Kidney glomerular epithelial cell (primary cell): ENCODE measurements around the gene TNFSF15.
A peak's percentile ranks its signal among the peaks of the same experiment; 100 is the strongest.

Source experiments
- DNase-seq: peaks from one replicate; lab custom pipeline; 2025; lab: John Stamatoyannopoulos, UW

The TNFSF15 gene

DNA sequence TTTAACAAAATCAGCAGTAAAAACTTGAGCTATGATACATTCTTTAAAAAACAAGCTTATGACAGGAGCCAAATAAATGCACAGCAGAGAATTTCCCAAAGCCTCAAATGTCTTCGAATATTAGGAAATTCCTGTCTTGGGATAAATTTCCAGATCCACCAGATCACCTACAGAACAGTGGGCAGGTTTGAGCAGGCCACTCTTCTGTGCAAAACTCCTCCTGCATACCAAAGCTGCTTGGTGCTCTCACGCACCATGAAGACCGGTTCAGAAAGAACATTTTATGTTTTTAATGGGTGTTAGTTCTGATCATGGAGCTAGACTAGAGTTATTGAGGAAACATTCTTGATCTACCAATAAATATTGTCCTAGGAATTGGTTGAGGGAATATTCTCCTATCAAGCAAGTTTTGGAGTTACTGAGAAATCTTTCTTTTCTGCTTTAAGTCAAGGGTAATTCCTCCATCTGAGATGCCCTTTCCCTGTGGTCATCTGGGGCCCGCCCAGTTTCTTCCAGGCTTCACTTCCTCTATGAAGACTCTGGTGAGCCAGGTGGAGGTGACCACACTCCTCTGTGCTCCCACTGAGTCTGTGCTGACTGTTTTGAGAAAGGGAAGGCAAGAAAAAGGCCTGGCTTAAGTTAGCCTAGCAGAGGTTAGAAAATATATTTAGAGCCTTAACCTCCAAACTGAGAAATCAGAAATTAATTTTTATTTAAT lies 17.9 kb downstream of the TNFSF15 start:
- no peak for DNase-seq

DNA sequence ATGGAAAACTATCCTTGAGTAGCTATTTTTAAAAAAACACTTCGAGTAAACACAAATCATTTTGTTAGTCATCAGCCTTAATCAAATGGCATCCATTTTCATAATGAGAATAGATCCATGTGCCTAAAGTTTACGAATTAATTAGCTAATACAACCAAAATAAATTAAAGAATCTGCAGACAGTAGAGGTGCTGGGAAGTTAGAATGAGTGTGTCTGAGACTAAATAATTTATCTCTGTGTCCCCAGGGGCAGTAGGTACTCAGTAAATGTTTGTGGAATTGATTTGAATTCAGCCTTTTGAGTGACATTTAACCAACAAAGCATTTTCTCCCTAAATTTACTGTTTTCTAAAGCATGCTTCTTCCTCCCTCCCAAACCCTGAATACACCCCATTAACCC lies 18.6 kb downstream of the TNFSF15 start:
- no peak for DNase-seq

DNA sequence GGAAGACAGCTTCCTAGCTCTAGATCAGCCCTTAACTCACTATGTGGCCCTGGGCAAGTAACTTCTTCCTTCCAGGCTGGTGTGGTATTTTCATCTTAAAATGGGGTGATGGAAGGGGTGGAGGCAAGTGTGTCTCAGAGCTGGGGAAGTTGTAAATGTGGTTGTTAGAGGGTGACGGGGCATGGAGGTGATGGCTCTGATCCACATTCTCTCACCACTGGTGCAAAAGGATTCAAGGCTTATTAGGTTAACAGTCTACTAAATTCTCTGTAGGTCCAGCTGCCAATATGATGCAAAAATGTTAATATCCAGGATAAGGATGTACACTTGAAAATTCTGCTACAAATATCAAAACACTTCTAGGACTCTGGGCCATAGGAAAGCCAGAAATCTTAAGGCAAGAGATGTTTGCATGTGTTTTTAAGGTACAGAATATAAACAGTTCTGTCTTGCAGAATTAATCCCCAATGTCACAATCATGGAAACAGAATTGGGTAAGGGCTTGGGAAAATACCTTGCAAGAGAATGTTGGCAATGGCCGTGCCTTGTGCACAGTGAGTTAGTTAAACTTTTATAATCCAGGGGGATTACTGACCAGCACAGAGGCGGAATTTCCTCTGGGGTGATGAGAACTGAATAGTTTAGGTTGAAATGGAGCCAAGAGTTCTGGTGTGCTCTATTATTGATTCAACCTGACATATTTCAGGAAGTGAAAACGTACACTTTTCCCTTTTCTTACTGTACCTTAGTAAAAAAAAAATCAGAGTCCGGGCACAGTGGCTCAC lies 19.8 kb downstream of the TNFSF15 start:
- DNase-seq: no peak

DNA sequence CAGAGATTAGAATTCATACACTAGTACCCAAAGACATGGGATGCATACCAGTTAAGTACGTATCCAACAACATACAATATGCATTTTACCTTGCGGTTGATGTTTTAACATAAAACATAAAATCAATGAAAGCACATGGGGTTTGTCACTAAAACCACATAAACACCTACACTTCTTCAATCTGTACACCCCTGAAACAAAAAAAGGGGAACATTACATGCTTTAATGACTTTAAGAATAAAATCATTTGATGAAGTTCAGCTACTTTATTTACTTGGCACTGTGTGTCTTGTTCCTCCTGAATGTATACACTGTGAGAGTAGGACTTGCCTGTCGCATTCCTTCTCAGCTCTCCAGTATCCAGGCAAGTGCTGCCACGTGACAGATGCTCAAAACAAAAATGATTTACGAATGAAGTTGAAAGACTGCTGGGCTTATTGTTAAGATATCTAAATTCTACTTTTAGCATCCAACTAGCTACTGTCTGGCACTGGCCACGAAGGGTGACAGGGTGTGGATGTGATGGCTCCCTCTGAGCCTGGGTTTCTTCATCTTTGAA lies 21.0 kb downstream of the TNFSF15 start:
- DNase-seq: no peak

DNA sequence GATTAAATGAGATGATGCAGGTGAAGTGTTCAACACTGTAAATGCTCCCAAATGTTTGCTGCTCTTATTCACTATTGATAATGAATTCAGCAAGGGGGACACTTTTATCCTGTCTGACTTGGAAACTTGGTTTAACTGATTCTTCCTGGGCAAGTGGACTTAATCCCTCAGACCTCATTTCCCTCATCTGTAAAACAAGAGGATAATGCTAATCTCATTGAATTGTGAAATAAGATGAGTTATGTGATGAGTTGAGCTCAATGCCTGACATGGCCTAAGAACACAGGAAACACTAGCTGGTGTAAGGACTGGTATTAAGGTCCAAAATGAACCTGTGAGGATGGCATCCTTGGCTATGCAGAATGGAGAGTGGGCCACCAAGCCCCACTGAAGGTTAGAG lies 23.3 kb downstream of the TNFSF15 start:
- DNase-seq: no peak

DNA sequence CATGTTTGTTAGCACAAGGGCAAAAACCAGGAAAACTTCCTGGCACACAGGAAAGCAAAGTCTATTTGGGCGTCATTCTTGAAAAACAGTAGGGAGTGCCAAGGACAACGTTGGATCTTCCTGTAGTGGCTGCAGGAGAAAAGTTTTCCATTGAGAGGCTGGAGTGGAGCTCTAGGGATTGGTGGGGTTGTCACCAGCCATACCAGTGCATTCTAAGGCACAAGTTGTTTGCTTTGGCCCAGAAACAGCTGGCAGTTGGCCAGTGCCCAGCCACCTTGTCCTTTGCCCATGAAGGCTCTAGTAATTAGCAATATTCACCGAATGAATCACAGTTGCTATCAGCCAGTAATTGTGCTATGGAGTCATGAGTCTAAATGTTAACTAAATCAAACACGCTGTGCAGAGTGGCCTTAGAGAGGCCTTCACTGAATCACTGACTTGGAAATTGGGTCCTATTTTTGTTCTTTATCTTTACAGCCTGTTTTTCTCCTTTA lies 26.4 kb downstream of the TNFSF15 start:
- DNase-seq: peak; percentile 98

DNA sequence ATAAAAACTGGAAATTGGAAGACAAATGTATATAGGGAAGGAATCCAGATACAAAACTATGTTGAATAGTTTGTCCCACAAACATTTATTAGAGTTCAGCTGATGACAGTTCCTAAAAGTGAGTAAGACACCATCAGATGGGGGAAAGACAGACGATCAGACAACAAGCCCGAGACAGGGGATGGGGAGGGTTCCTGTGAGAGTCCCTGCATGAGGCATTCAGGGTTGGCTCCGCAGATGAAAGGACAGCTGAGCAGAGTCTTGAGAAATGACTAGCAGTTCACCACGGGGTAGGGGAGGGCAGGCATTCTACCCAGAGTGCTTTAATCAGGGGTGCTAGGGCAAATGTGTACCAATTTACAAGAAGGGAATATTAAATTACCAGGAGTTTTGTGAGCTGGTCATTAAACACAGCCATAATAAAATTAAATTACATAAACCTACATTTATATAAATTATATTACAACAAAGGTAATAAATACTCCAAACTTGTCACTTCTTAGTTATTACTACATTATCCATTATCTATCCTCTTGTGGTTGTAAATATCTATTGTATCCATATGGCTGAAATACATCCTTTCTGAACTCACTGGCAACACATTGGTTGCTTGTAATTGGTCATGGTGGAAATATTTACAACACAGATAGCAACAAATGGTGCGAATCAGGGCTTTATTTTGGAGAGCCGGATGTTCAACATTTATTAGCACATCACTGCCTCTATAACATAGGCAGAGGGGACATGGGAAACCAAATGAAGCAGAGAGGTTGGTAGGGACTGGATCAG lies 27.8 kb downstream of the TNFSF15 start:
- DNase-seq: no peak

DNA sequence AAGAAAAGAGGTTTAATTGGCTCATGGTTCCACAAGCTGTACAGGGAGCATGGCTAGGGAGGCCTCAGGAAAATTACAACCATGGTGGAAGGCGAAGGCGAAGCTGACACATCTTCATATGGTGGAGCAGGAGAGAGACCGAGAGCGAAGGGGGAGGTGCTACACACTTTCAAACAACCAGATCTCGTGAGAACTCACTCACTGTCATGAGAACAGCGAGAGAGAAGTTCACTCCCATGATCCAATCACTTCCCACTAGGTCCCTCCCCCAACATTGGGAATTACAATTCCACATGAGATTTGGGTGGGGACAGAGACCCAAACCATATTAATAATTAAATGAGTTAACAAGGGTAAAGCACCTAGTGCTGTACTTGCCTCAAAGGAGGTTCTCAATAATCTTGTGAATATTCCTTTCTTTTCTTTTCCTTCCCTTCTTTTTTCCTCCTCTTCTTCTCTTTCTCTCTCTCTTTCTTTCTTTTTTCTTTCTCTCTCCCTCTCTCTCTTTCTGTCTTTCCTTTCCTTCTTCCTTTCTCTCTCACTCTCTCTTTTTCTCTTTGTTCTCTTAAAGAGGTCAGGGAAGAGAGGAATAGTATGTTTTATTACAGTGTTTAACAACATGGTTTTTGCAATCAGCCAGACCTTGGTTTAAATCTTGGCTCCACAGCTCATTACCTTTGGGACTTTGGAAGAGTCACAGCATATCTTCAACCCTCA lies 29.0 kb downstream of the TNFSF15 start:
- no peak for DNase-seq

DNA sequence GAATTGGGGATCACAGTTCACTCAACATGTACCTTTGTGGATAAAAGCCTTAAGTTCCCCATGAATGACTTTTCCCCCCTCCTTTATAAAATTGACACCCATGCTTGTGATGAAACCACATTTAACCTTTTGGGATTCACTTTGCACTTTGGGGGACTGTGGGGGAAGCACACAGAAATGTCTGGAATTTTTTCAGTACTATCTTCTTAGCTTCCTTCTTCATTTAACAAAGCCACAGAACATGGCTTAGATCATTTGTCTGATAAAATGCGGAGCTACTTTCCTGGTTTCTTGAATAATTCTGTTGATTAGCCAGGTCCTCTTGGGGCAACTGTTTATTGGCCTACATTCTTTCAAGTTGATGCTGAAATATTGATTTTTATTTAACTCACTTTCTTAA lies 29.9 kb downstream of the TNFSF15 start:
- peak; percentile 12 for DNase-seq

DNA sequence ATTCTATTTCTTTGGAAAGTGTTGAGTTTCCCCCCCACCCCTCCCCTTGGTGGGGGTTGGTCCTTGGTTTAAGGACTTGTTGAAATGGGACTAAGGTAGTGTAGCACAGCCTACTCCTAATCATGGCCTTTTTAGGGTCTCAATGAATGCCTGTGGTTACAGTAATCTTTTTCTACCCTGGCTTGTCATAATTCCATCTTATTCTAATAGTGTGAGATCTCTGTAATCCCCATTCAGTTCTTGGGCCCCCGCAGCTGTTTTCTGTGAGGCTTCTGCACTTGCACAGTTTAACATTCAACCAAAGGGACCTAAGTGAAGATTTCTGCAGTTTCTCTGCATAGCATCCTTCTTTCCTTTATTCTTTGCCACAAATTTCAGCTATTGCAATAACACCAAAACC lies 30.7 kb downstream of the TNFSF15 start:
- DNase-seq: no peak

DNA sequence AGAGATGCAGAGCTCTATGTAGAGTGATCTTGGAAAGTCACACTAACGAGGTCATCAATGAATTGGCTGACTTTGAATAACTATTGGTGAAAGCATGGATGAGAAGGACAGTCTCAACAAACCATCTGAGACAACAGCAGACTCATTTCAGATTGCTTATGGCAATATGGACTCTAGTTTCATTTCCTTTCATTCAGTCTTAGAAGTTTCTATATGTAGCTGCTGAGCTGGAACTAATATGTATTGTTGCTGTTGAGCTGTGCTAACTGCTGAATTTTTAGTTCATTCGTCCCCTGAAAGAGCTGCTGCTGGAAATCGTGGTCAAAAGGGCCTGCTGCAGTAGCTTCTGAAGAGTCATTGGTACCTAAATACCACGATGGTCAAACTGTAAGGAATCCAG lies 31.3 kb downstream of the TNFSF15 start:
- no peak for DNase-seq

DNA sequence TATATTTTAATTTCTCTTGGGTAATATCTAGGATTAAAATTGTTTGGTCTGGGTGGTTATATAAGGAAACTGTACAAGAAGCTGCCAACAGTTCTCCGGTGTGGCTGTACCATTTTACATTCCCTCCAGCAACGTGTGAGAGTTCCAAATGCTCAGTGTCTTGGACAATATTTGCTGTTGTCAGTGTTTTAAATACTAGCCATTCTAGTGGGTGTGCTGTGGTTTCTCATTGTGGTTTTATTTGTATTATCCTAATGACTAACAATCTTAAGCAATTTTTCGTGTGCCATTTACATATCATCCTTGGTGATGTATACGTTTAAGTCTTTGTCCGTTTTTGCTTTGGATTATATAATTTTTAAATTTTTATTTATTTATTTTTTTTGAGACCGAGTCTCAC lies 34.0 kb downstream of the TNFSF15 start:
- no peak for DNase-seq

DNA sequence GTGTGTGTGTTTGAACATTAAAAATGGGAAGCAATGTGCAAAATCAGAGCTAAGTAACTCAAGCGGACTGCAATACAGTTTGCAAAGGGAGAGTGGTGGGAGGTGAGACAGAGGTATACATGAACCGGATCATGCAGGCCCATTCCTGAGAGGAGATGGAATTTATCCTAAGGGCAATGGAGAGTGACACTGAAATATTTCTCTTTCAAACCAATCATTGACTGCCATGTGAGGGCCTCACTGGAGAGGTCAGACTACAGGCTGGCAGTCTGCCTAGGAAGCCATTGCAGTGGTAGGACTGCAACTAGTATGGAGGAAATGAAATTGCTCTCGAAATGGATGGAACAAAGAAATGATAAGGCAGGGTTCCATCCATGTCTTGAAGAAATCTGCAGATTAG lies 34.8 kb downstream of the TNFSF15 start:
- DNase-seq: no peak

DNA sequence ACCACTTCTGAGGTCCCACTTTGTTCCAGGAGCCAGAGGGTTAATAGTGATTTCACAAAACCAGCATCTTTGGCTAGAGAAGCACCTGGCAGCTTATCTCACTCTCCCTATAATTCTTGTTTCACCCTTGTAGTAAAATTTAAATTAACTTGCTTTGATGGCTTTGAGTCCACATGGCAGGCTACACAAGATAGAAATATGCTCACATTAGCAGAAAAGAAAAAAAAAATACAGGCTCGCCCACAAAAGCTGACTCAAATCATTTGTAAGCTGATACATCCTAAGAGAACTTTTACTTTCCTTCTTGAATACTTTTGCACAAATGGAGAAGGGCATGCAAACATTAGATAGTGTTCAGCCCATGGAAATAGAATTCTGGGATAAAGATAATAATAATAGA lies 36.2 kb downstream of the TNFSF15 start:
- DNase-seq: no peak

DNA sequence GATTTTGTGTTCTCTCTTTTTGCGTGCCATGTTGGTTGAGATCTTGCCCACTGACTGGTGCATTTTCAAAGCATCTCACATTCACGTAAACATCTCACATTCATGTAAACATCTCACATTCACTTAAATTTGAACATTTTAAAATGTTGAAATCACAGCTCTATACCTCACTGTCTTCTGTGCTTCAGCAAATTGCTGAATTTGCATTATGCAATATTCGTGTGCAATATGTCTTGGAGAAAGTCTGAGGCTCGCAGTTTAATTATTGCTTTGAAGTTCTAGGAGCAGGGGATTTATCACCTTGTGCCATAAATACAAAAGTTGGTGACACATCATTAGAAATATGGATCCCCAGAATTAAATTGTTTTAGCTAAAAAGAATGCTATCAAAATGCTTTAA lies 42.6 kb downstream of the TNFSF15 start:
- DNase-seq: no peak

DNA sequence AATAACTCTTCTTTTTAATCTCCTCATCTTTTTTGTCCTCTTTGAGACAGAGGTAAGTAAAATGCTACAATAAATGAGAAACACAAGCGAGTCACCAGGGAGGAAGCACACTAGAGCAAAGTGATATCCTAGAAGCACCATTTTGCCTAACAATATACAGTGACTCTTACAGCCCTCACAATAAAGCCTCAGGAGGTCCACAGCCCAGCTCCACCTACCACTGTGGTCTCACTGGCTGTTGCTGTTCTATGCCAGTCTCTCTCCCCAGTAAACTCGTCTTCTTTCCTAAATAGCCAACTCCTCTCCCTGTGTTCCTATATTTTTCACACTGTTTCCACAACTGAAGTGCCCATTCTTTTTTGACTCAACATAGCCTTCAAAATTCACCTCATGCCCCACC lies 44.3 kb downstream of the TNFSF15 start:
- DNase-seq: no peak

DNA sequence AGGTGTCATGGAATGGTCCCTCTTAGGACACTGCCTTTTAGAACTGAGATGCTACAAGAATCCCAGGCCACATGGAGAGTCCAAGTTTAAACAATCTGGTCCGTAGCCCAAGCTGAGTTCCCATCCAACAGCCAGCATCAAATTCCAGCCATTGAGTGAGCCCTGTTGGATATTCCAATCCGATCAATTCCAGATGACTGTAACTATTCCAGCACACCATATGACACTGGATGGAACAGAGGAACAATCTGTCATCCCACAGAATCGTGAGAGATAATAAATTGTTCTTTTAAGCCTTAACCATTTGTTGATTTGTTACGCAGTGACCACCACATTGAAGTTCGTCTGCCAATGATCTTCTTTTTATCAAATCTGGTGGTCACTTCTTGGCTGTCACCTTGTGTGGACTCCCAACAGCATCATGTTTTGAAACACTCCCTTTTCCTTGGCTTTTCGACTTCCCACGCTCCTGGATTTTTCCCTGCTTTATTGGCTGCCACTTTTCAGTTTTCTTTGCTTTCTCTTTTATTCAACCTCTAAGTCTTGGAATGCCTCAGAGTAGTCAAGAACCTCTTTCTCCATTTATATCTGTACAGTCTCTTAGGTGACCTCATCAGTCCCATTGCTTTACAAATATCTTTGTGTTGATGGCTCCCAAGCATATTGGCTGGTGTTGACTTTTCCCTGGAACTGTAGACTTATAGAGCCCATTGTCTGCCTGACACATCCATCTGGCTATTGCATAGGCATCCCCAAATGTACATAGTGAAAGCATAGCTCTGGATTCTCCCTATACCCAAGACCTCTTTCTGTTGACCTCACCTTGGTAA lies 46.1 kb downstream of the TNFSF15 start:
- DNase-seq: no peak

DNA sequence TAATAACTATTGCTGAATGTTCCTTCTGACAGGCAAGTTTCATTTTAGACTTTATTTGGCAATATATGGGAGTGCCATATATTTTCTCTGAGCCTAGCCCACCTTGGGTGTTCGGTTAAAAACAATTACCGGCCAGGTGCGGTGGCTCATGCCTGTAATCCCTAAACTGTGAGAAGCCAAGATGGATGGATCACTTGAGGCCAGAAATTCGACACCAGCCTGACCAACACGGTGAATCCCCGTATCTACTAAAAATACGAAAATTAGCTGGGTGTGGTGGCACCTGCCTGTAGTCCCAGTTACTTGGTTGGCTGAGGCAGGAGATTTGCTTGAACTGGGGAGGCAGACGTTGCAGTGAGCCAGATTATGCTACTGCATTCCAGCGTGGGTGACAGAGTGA lies 47.9 kb downstream of the TNFSF15 start:
- no peak for DNase-seq

DNA sequence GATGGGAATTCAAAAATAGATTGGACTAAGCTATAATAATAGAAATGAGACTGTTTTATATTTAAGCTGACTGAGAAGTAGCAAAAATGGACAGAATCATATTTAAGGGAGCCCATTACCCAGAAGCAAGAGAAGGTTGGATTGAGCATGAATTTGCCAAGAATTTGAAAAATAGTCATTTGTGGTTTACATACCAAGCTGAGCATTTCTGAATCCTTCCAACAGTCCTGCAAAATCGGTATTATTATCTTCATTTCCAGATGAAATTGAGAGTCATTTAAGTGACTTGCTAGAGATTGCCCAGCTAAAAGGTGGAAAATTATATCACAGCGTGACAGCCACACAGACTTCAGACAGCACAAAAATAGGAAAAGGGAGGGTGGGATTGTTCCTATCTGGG lies 48.4 kb downstream of the TNFSF15 start:
- no peak for DNase-seq

DNA sequence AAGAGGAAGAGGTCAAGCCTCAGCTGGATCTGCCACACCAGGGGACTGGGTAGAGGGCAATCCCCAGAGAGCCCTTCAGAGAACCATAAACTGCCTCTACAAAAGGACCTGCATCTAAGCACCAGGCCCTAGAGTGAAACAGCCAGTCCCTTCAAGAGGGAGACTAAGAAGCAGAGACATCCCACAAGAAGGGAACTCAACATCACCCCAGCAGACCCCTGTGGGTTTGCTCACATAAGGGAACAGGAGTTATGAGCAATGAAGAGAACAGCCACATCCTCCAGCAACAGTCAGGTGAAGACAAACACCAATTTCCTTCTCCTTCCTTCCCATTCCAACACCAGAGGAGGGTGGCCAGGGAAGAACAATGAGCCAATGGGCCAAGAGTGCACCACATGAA lies 48.9 kb downstream of the TNFSF15 start:
- DNase-seq: no peak

DNA sequence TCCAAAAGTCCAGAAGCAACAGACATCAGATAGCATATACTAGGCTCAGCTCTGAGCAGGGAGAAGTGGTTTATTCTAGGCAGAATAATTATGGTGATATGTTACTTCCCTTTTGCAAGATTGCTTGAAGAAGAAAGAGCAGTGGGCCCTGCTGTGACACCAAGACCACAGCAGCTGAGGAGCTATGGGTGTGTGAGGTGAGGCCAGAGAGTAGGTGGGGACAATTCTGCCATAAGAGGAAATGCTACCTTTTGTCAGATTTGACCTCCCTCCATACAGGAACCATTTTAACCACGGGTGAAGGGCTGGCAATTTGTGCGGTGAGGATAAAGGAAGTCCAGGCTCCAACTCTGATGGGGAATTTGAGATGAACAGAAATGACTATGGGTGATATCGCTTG lies 51.3 kb downstream of the TNFSF15 start:
- DNase-seq: no peak
